Lower lobe of right lung (tissue), 2 donors: ENCODE data around the gene NAALADL2. TPM values are rescaled to one million over a fixed set of nuclear protein-coding genes. Genes with fewer than 3 reads are reported as not detected.

ENCODE experiments used
- ATAC-seq, 2 donors: fragments of 200-7000 bp; cut with Tn5 transposase; one replicate each; pipeline ENCODE4 v1.9.1; 2020 to 2022; ENCODE audit warnings: mild to moderate bottlenecking in 2 of 2, moderate library complexity in 2 of 2
- DNase-seq: peaks from one replicate; pipeline ENCODE4 v3.0.0-alpha.2; 2020
- H3K27ac ChIP-seq: fragments of 200-600 bp; one replicate; pipeline ENCODE4 v1.8.0; 2022
- H3K27me3 ChIP-seq: fragments of 200-600 bp; one replicate; pipeline ENCODE4 v1.8.0; 2022; ENCODE audit warnings: low read depth
- H3K36me3 ChIP-seq: fragments of 200-600 bp; one replicate; pipeline ENCODE4 v1.8.0; 2022; ENCODE audit warnings: mild to moderate bottlenecking
- H3K4me1 ChIP-seq: fragments of 200-600 bp; one replicate; pipeline ENCODE4 v1.8.0; 2022
- H3K4me3 ChIP-seq: fragments of 200-600 bp; one replicate; pipeline ENCODE4 v1.8.0; 2022; ENCODE audit warnings: mild to moderate bottlenecking
- H3K9me3 ChIP-seq: fragments of 200-600 bp; one replicate; pipeline ENCODE4 v1.8.0; 2022
- intact Hi-C: fragments of 100-400 bp; cut with DNase I; formaldehyde crosslinking; loops from one replicate; pipeline ENCODE4 v1.11.0; 2022
- total RNA-seq: library from RNA; stranded (reverse); fragmentation: NEBNext Ultra II Directional; extraction: Animal tissue kit (Norgen Biotek cat#: 25700); gene quantifications from one replicate; pipeline ENCODE4 v1.2.1, GENCODE V29; 2021
- TF ChIP-seq, protein P1 (sequence below): fragments of 200-600 bp; IDR thresholded peaks from one replicate; pipeline ENCODE4 v1.8.0; 2022; ENCODE audit warnings: antibody characterized with exemption, mild to moderate bottlenecking
- donor health status: DM: no; HTN: yes; CAD: no; lungs with severe emphysema.

NAALADL2 gene
- total RNA-seq, 1 donor from 2014 or later: 9.8 TPM

- TF ChIP-seq, protein P1, sequence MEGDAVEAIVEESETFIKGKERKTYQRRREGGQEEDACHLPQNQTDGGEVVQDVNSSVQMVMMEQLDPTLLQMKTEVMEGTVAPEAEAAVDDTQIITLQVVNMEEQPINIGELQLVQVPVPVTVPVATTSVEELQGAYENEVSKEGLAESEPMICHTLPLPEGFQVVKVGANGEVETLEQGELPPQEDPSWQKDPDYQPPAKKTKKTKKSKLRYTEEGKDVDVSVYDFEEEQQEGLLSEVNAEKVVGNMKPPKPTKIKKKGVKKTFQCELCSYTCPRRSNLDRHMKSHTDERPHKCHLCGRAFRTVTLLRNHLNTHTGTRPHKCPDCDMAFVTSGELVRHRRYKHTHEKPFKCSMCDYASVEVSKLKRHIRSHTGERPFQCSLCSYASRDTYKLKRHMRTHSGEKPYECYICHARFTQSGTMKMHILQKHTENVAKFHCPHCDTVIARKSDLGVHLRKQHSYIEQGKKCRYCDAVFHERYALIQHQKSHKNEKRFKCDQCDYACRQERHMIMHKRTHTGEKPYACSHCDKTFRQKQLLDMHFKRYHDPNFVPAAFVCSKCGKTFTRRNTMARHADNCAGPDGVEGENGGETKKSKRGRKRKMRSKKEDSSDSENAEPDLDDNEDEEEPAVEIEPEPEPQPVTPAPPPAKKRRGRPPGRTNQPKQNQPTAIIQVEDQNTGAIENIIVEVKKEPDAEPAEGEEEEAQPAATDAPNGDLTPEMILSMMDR: no peak
- DNase-seq: no peak
- Histone ChIP-seq H3K27me3 (no peaks in the 10 kb centered on the region), H3K4me1 (no peaks in the 10 kb centered on the region), H3K4me3 (no peak overlapping the region), H3K9me3 (no peaks in the 10 kb centered on the region), H3K27ac (no peak overlapping the region), H3K36me3 (no peaks in the 10 kb centered on the region)
- intact Hi-C loops: no loop called here
- ATAC-seq: no peak
Measured at GRCh38 chr3:174821477-174821876, 37.7 kb upstream of the NAALADL2 start.

DNA sequence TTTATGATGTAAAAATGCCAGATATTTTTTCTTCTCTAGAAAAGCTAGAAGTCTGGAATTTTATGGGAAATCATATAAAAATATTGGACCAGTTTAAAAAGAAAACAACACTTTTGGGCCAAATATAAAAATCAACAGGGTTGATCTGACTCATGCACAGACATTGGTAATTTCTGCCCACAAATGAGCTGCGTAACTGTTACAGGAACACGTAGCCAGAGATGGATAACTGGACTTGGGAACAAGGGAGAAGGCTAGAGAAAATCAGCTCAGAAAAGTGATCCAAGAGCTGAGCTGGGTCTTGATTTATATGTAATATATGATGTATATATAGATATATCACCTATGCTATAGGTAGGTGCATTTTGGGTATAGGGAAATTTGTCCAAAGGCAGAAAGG is 36.8 kb upstream of the NAALADL2 start:
- intact Hi-C loops: no loop called here
- Histone ChIP-seq H3K27ac (no peak overlapping the region), H3K4me3 (no peak overlapping the region), H3K4me1 (no peaks in the 10 kb centered on the region), H3K36me3 (no peaks in the 10 kb centered on the region), H3K27me3 (no peaks in the 10 kb centered on the region), H3K9me3 (no peaks in the 10 kb centered on the region)
- ATAC-seq (no peak), DNase-seq (no peak)
- TF ChIP-seq, protein P1: no peak

DNA sequence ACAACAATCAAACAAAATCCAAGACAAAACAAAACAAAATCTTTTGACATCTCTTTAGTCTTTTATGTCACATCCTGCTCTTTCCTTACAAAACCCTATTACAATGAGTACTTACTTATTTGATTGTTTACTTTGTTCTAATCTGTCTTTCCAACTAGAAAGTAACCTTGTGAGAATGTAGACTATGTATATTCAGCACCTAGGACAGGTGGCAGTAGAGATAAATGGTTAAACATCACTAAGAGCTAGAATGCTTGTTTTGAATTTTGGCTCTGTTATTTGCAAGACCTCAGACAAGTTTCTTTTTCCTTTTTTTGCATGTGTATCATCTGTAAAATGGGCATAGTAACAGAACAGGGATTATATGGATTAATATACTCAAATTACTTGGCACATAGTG is 33.1 kb upstream of the NAALADL2 start:
- H3K4me3 ChIP-seq: no peak overlapping the region
- H3K27me3 ChIP-seq: no peaks in the 10 kb centered on the region
- no peaks in the 10 kb centered on the region for H3K36me3 ChIP-seq
- intact Hi-C loops: no loop called here
- no peaks in the 10 kb centered on the region for H3K4me1 ChIP-seq
- DNase-seq: no peak
- TF ChIP-seq, protein P1: no peak
- ATAC-seq: no peak
- no peak overlapping the region for H3K27ac ChIP-seq
- H3K9me3 ChIP-seq: no peaks in the 10 kb centered on the region

GRCh38 chr3:174844746-174845145 is 14.4 kb upstream of the NAALADL2 start:
- intact Hi-C loops: no loop called here
- no peak for ATAC-seq

DNA sequence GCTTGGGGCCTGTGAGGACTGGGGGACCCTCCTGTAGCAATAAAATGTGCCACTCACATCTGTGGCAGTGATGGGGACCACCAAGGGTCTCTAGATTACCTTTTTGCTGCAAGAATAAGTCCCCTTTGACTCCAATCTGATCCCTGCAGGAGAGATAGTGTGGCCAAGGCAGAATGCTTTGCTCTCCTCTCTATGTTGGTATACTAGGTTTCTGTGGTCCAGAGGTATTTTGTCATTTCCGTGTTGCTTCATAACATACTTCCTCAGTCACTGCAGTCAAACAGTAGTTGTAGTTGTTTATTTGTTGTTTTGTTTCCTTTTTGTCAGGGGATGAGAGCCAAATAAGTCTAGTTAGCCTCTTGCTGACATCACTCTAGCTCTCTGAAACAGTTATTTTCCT is 13.1 kb upstream of the NAALADL2 start:
- Histone ChIP-seq H3K9me3 (no peaks in the 10 kb centered on the region), H3K27ac (no peak overlapping the region), H3K4me3 (no peak overlapping the region), H3K4me1 (no peaks in the 10 kb centered on the region), H3K27me3 (no peaks in the 10 kb centered on the region), H3K36me3 (no peaks in the 10 kb centered on the region)
- ATAC-seq: no peak
- no peak for DNase-seq
- TF ChIP-seq, protein P1: no peak
- intact Hi-C loops: no loop called here

More at GRCh38 chr3:174844746-174845145, 14.4 kb upstream of the NAALADL2 start:
- H3K9me3 ChIP-seq: no peaks in the 10 kb centered on the region
- H3K4me1 ChIP-seq: no peaks in the 10 kb centered on the region
- H3K4me3 ChIP-seq: no peak overlapping the region
- no peaks in the 10 kb centered on the region for H3K27me3 ChIP-seq
- no peak overlapping the region for H3K27ac ChIP-seq
- TF ChIP-seq, protein P1: no peak
- no peak for DNase-seq
- no peaks in the 10 kb centered on the region for H3K36me3 ChIP-seq

DNA sequence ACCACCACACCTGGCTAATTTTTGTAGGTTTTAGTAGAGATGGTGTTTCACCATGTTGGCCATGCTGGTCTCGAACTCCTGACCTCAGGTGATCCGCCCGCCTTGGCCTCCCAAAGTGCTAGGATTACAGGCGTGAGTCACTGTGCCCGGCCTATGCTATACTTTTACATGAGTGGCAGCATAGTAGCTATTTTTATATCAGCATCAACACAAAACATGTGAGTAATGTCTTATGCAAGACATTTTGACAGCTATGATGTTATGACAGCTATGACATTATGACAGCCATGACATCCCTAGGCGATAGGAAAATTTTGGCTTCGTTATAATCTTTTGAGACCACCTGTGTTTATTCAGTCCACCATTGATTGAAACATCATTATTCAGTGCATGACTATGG is 4.1 kb upstream of the NAALADL2 start:
- Histone ChIP-seq H3K9me3 (no peaks in the 10 kb centered on the region), H3K36me3 (no peaks in the 10 kb centered on the region), H3K27me3 (no peaks in the 10 kb centered on the region), H3K4me1 (no peaks in the 10 kb centered on the region), H3K27ac (no peak overlapping the region), H3K4me3 (no peak overlapping the region)
- no peak for DNase-seq
- TF ChIP-seq, protein P1: no peak
- ATAC-seq: no peak
- intact Hi-C loops: no loop called here
